NCI-H2227 treated with DMSO at 0.1 percent for 48 hours (cell line): Measurements from ENCODE around the gene MINDY1.

Experiments
- DNase-seq: peaks from one replicate; lab custom pipeline; 2025; lab: John Stamatoyannopoulos, UW

MINDY1 gene

DNA sequence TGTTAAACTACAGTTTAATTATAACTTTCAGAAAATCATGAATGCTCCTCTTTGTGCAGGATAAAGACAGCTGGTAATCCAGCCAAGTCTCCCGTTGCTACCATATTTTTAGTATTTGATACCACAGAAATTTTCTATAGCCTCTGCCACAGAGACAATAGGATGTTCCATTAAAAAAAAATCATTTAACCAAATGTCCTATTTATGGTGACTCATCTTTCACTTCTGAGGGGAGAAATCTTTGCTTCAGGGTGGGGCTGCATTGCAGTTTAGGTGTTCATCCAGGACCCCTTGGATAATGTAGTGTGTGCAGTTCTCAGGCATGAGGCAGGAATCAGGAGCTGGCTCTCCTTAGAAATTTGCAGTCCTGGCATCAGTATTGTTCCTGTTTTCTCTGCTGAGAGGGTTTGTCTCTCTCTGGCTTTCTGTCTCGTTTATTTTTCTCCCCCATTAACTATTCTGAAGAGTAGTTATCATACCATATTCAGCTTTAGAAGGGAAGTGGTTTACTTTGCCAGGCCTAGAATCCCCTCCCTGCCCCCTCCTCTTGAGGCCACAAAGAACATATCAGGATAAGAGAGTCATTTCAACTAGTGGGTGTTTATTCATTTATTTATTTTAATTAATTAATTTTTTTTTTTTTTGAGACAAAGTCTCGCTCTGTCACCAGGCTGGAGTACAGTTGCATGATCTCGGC is 4.6 kb upstream of the MINDY1 start:
- DNase-seq = peak; percentile 56

DNA sequence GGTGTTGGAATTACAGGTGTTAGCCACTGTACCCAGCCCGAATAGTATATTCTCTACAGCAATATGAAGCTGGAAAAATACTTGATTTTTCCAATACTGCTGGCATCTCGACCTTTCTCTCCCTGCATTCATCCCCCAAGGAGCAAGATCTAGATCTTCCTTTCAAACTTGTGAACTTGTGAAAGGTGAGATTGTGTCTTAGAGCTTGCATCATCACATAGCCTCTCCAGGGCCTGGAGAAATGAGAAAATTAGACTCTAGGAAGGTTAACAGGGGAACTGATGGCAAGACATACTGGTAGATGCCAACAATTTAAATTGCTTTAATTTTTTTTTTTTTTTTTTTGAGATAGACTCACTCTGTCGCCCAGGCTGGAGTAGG is 3.6 kb upstream of the MINDY1 start:
- DNase-seq = no peak

DNA sequence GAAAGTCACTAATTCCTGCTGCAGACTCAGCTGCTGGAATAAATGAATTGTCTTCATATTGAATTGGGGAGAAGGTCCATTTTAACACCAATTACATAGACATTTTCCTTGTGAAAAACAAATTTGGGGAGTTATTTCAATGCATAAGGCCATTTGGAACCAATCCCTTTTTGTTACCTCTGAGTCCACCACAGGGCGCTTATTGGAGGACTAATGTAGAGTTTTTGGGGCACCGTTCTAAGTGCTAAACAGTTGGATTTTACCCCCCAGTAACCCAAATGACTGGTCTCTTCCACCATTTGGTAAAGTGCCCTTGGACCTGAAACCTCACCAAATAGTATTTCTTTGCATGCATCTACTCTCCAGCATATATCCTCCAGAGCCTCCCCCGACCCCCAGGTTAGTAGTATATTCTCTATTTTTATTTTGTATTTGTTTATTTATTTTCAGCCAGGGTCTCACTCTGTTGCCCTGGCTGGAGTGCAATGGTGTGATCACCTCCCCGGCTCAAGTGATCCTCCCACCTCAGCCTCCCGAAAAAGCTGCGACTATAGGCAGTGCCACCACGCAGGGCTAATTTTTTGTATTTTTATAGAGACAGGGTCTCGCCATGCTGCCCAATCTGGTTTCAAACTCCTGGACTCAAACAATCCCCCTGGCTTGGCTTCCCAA is 3.1 kb upstream of the MINDY1 start:
- DNase-seq = no peak

- DNase-seq = no peak
Observed at GRCh38 chr1:151009206-151009587, 2.5 kb upstream of the MINDY1 start.

GRCh38 chr1:151008244-151009205 is 1.8 kb upstream of the MINDY1 start, which contains the start of gene PRUNE1:
Gene PRUNE1 (plus strand): TSS chr1:151008449. CDS start chr1:151008633, 184 bp downstream.
- peak; percentile 90 for DNase-seq

- no peak for DNase-seq
Observed at GRCh38 chr1:151007853-151008243, 1.1 kb upstream of the MINDY1 start.

- no peak for DNase-seq
Observed at GRCh38 chr1:151005729-151006319, 878 bp downstream of the MINDY1 start.

GRCh38 chr1:151003180-151003579 is 3.5 kb downstream of the MINDY1 start:
- no peak for DNase-seq

DNA sequence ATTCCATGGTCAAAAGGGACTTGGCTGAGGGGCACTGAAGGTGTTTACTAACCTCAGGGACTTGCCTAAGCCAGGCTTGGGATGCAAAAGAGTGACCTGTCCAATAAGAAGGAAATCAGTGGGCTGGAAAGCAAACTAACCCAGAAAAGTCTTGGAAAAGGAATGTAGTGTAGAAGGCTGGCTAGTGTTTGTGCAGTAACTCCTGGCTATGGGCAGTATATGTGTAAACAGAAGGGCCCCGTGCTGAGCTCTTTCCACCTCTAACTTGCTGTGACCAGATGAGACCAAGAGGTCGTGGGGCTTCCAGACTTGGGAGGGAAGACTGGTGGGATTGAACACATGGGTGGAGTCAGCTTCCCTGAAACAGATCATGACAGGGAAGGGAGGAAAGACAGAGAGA is 4.1 kb downstream of the MINDY1 start:
- no peak for DNase-seq

DNA sequence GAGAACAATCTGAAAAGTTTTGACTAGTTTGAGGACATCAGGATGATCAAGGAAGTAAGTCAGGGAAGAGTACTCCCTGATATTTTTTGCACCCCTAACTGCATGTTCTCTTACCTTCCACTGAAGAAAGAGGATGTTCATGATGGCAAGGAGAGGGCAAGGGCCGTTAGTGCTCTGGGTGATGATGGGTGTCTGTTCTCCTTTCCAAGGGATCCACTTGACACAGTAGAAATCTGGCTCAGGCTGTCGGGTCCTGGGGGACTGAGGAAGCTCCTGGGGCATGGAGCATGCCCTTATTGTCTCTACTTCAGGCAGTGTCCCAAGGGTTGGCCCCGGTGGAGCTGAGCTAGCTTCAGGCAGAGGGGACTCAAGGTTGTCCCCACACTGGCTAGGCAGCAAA is 4.7 kb downstream of the MINDY1 start:
- no peak for DNase-seq

DNA sequence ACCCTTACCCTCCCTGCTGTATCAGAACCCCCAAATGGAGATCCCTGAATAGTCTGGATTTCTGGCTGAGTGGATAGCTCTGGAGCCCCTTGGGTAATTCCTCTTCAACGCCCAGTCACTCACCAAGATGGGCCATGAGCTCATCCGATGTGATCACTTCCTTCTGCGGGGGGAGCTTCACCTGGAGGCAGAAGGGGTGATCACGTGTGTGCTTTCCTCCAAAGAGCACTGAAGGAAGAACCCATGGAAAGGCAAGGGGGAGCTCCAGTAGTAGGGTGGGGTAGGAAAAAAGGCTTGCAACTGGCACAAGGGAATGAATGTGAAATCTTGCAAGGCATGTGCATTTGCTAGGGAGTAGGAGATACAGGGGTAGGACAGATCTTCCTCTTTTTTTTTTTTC is 5.1 kb downstream of the MINDY1 start:
- DNase-seq = no peak

- no peak for DNase-seq
Observed at GRCh38 chr1:151000408-151000807, 6.3 kb downstream of the MINDY1 start.

DNA sequence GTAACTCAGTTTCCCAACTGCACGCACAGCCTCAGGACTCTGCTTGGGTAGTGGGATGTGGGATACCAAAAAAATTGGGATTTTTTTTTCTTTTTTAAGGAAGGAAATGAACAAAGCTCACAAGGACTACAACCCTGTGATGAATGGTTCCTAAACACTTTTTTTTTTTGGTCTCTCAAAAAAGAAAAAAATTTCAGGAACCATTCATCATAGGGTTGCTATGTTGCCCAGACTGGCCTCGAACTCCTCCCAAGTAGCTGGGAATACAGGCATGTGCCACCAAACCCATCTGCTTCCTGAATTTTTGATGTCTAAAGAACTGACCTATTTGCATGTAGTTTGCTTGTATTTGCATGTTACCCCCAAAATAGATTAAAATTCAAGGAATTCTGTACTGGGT is 6.8 kb downstream of the MINDY1 start:
- DNase-seq = no peak

GRCh38 chr1:150999051-150999674 is 7.5 kb downstream of the MINDY1 start:
- no peak for DNase-seq

GRCh38 chr1:150997949-150998348 is 8.8 kb downstream of the MINDY1 start:
- no peak for DNase-seq

DNA sequence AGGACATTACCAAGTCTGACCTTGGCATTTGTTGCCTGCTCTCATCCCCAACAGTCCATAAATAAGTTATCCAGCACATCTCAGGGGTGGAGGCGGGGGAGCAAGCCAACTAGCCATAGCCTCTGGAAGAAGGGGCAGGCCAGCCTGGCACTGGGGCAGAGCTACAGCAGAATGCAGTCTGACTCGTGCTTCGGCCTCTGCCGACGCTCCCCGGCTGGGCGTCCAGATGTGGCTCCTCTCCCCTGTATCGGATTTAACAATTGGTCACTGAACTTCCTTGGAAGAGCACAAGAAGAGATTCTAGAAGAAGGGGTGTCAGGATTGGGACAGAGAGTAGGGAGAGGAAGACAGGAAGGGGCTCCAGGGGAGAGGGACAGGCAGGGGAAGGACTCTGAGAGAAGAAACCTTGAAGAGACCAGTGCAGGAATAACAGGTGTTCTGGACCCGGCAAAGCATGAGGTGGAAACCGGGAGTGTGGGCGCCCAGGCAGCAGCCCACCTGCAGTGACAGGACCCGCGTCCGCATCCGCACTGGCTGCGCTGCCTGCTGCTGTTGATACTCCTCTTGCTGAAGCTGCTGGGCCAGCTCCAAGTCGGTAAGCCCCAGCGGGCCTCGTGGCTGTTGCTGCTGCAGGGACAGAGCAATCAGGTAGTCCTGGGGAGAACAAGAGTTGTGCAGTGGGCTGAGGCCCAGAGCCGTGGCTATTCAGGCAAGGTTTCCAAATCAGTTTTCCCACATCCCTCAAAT is 9.4 kb downstream of the MINDY1 start:
- DNase-seq = no peak

GRCh38 chr1:150995896-150996295 is 10.8 kb downstream of the MINDY1 start:
- DNase-seq = peak; percentile 35

- DNase-seq = no peak
Observed at GRCh38 chr1:150995460-150995859, 11.2 kb downstream of the MINDY1 start.

DNA sequence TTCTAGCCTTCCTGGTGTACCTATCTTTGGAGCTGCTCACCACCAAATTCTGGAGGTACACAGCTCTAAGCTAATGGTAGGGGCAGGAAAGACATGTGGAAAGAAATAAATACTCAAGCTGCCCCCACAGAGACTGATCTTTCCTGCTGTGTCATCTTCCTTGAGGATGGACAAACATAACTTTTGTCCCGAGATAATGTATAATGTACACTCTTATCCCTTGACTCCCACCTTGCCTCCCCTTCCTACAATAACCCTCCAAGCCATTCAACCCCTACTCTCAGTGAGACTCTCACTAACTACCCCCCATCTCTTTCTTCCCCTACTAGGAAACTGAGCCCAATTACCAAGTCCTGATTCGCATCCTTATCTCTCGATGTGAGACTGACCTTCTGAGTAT is 12.5 kb downstream of the MINDY1 start:
- DNase-seq = no peak

DNA sequence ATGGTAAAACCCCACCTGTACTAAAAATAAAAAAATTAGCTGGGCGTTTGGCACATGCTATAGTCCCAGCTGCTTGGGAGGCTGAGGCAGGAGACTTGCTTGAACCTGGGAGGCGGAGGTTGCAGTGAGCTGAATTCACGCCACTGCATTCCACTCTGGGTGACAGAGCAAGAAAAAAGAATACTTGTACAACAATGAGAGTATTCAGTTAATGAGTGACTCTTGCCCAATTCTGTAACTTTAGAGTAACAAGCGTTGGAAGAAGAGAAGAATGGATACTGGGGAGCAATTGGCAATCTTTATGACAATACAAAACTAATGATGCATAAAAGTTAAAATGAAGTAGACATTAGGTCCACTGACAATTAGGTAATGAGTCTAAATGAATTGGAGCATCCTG is 14.1 kb downstream of the MINDY1 start:
- no peak for DNase-seq

DNA sequence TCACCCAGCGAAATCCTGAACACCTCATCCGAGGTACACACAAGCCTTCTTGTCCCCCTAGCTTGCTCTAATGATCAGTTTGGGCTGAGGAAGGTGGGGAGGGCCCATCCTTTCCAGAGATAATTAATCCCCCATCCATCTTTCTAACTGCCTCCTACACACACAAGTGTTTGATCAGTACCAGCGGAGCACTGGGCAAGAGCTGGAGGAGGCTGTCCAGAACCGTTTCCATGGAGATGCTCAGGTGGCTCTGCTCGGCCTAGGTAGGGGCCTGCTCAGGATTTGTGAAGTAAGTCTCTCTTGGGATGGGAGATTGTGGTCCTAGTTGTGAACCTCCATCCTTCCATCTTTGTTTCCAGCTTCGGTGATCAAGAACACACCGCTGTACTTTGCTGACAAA is 18.8 kb downstream of the MINDY1 start:
- DNase-seq = no peak
